SK-N-SH (cell line): Measurements from ENCODE around the gene UBE2D2. TPM values are rescaled to one million over a fixed set of nuclear protein-coding genes. Genes with fewer than 3 reads are reported as not detected.

Experiments
- CTCF ChIA-PET: fragments of 300-600, 350-600 bp; formaldehyde crosslinking; extraction: SDS; loops from one replicate; lab custom pipeline; 2021; lab: Yijun Ruan, JAX
- POLR2A ChIA-PET: fragments of 350-600 bp; sonication (Branson Sonifier 250); formaldehyde crosslinking; extraction: SDS; loops from one replicate; lab custom pipeline; 2020; ENCODE audit warnings: antibody characterized with exemption, inconsistent platforms; lab: Yijun Ruan, JAX
- DNase-seq: peaks from one replicate; pipeline ENCODE4 v3.0.0; 2012
- H2AFZ ChIP-seq: fragments of 200-600 bp; sonication (generic); 2 replicates; pipeline ENCODE4 v1.8.1; 2016; ENCODE audit warnings: antibody characterized with exemption, mild to moderate bottlenecking, low read depth
- H3F3A ChIP-seq: fragments of 200-600 bp; sonication (generic); replicated peaks from 2 replicates; pipeline ENCODE3; 2016; ENCODE audit warnings: antibody characterized with exemption, mild to moderate bottlenecking; ENCODE audit not compliant: insufficient read depth
- H3K27ac ChIP-seq, 2 experiments: fragments of 200-500 bp in 1 of 2; fragments of 200-600 bp in 1 of 2; sonication (Bioruptor generic) in 1 of 2; sonication (generic), shearing (Covaris generic) in 1 of 2; 2 replicates each; pipeline versions ENCODE4 v1.5.1 to v1.6.1; 2014 to 2016; ENCODE audit warnings: low read depth in 2 of 2, inconsistent platforms in 1 of 2, low read length in 1 of 2, mild to moderate bottlenecking in 1 of 2, mixed read lengths in 1 of 2
- H3K27me3 ChIP-seq: fragments of 200-600 bp; sonication (generic), shearing (Covaris generic); 2 replicates; pipeline ENCODE4 v1.6.1; 2016; ENCODE audit warnings: mixed run types; ENCODE audit not compliant: insufficient read depth
- H3K36me3 ChIP-seq, 2 experiments: fragments of 200-500 bp in 1 of 2; fragments of 200-600 bp in 1 of 2; sonication (Bioruptor generic) in 1 of 2; sonication (generic) in 1 of 2; replicated peaks in 1 of 2; 2 replicates each; pipeline versions ENCODE3 to v1.5.1; 2014 to 2016; ENCODE audit warnings: low read length in 1 of 2, mild to moderate bottlenecking in 1 of 2; ENCODE audit not compliant: insufficient read depth in 2 of 2, control insufficient read depth in 1 of 2
- H3K4me1 ChIP-seq, 2 experiments: fragments of 200-500 bp in 1 of 2; fragments of 200-600 bp in 1 of 2; sonication (Bioruptor generic) in 1 of 2; sonication (generic), shearing (Covaris generic) in 1 of 2; 2 replicates each; pipeline versions ENCODE4 v1.5.1 to v1.6.1; 2014 to 2016; ENCODE audit warnings: low read depth in 1 of 2, low read length in 1 of 2, mixed run types in 1 of 2; ENCODE audit not compliant: insufficient read depth in 2 of 2, control insufficient read depth in 1 of 2
- H3K4me2 ChIP-seq: fragments of 200-600 bp; sonication (generic), shearing (Covaris generic); 2 replicates; pipeline ENCODE4 v1.6.1; 2017; ENCODE audit warnings: mixed run types
- H3K4me3 ChIP-seq, 2 experiments: fragments of 200-500 bp in 1 of 2; fragments of 200-600 bp in 1 of 2; sonication (Bioruptor generic) in 1 of 2; sonication (generic), shearing (Covaris generic) in 1 of 2; 2 replicates each; pipeline versions ENCODE4 v1.5.1 to v1.8.1; 2014 to 2016; ENCODE audit warnings: low read depth in 2 of 2, inconsistent platforms in 1 of 2, low read length in 1 of 2, mild to moderate bottlenecking in 1 of 2, mixed read lengths in 1 of 2, moderate library complexity in 1 of 2
- H3K79me2 ChIP-seq: fragments of 200-600 bp; sonication (generic); 2 replicates; pipeline ENCODE4 v1.8.1; 2017; ENCODE audit warnings: mild to moderate bottlenecking; ENCODE audit not compliant: insufficient read depth
- H3K9ac ChIP-seq: fragments of 200-600 bp; sonication (generic); 2 replicates; pipeline ENCODE4 v1.6.1; 2017; ENCODE audit warnings: mixed run types
- H3K9me2 ChIP-seq: fragments of 200-600 bp; sonication (generic); 2 replicates; pipeline ENCODE4 v1.6.1; 2017; ENCODE audit warnings: mixed run types
- H3K9me3 ChIP-seq: fragments of 200-600 bp; sonication (generic); 2 replicates; pipeline ENCODE4 v1.6.1; 2017; ENCODE audit warnings: mixed run types, mild to moderate bottlenecking, moderate library complexity
- H4K20me1 ChIP-seq: fragments of 200-600 bp; sonication (generic); 2 replicates; pipeline ENCODE4 v1.6.1; 2017; ENCODE audit warnings: mild to moderate bottlenecking, mixed run types; ENCODE audit not compliant: insufficient read depth
- ELF1 ChIP-seq: IDR thresholded peaks from 2 replicates; pipeline ENCODE4 v1.4.0; 2012
- FOXM1 ChIP-seq: IDR thresholded peaks from 2 replicates; pipeline ENCODE4 v1.4.0; 2012; ENCODE audit warnings: low read depth, mild to moderate bottlenecking
- MXI1 ChIP-seq: IDR thresholded peaks from 2 replicates; pipeline ENCODE4 v1.6.1; 2012; ENCODE audit warnings: mild to moderate bottlenecking, low read depth, low read length, improper control_type of control experiment
- NRF1 ChIP-seq: IDR thresholded peaks from 2 replicates; pipeline ENCODE4 v1.6.1; 2012; ENCODE audit warnings: low read depth, mild to moderate bottlenecking, low read length
- RCOR1 ChIP-seq: fragments of 150-350 bp; IDR thresholded peaks from 2 replicates; pipeline ENCODE4 v1.6.1; 2017; ENCODE audit warnings: antibody characterized with exemption, low read length
- SIN3A ChIP-seq: IDR thresholded peaks from 2 replicates; pipeline ENCODE4 v1.6.1; 2012; ENCODE audit warnings: low read depth, mild to moderate bottlenecking, low read length, moderate library complexity, borderline replicate concordance
- TAF1 ChIP-seq: IDR thresholded peaks from 2 replicates; pipeline ENCODE4 v1.6.1; 2012; ENCODE audit warnings: low read depth, mild to moderate bottlenecking, low read length, moderate library complexity, borderline replicate concordance
- whole genome bisulfite sequencing: methylation state at CpG from one replicate; pipeline ENCODE4 v1.1.6; 2017; ENCODE audit warnings: low lambda C conversion rate; 5-methylcytosine and 5-hydroxymethylcytosine counted together
- polyA plus RNA-seq, 3 experiments: library from polyadenylated mRNA; depleted of rRNA; stranded (reverse); fragments of >200 nt; gene quantifications; 2 replicates each; pipeline ENCODE4 v1.2.3, GENCODE V29; 2012
- TF ChIP-seq, protein P1 (sequence below): fragments of 150-350 bp; IDR thresholded peaks from 2 replicates; pipeline ENCODE4 v1.6.1; 2016; ENCODE audit warnings: mild to moderate bottlenecking, low read depth, low read length
- TF ChIP-seq, protein P2 (sequence below): fragments of 150-350 bp; IDR thresholded peaks from 2 replicates; pipeline ENCODE4 v1.6.1; 2017; ENCODE audit warnings: antibody characterized with exemption, low read length, low read depth, borderline replicate concordance

UBE2D2 gene
- polyA plus RNA-seq, 1 of the 3 experiments (the other 2 are of a cell fraction) = 24.5 TPM

DNA sequence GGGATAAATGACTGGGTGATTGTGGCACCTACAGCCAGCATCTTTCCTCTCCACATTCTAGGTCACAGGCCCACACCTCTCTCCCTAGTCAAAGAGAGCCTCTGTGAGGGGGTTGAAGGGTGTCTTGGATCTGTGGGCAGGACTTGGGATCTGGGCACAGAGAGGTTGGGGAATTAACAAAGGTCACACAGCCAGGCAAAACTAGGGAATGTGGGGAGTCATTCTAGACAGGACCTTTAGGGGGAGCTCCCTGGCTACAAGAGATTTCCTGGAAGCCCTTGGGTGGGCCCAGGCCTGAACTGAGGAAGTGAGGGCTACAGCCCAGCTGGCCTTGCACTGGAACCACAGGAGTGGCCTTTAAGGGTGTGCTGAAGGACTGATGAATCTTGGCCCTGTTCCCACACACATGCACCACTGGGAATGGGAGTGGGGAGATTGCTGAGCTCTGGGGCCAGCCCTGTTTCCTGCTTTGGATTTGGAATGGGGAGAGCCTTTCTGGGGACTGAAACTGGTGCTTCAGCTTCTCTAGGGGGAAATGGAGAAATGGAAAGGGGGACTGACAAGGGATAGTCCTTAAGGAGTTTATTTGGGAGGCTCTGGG, 74.6 kb downstream of the UBE2D2 start (continued):
- TF ChIP-seq, protein P1, sequence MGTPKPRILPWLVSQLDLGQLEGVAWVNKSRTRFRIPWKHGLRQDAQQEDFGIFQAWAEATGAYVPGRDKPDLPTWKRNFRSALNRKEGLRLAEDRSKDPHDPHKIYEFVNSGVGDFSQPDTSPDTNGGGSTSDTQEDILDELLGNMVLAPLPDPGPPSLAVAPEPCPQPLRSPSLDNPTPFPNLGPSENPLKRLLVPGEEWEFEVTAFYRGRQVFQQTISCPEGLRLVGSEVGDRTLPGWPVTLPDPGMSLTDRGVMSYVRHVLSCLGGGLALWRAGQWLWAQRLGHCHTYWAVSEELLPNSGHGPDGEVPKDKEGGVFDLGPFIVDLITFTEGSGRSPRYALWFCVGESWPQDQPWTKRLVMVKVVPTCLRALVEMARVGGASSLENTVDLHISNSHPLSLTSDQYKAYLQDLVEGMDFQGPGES = no peak
- peak; percentile 71 for TF ChIP-seq MXI1
- no peak for TF ChIP-seq SIN3A
- TF ChIP-seq NRF1 = no peak
- no peak for TF ChIP-seq FOXM1
- peak; percentile 30; the same call in 1 of the 2 replicates for TF ChIP-seq ELF1
- 0 out of 2 replicates have a peak, but pooled peaks have one; percentile 18 for TF ChIP-seq TAF1

DNA sequence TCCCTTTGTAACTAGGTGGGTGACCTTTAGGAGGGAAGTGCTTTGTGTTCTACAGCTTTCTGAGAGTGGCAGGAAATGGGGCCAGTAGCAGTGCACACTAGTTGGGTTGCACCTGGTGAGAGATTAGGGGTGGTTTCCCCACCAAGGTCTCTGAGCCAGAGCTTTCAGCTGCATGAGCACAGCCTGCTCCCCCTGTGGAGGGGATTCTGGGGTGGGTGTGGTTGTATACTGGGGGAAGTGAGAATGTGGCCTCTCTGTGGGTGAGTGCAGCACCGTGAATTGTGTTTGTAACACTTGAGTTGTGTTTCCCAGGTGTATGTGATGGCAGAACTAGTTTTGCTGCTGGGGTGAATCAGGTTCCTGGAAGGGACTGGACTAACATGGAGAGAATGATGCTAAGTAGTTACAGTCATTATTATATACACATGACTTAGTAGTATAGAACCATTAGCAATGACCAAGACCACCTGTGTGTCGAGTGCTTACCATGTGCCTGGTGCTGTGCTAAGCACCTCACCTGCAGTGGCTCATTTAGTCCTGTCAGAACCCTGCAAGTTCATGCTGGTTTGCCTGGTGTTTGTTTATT, 75.2 kb downstream of the UBE2D2 start:
- Histone ChIP-seq H3K4me2 (peak overlapping the region; percentile 87), H3K4me1 (peaks cover 45 to 67% of the 10 kb centered on the region in 2 experiments), H3K27ac (peak overlapping the region; percentile 83 to 99), H3F3A (peaks cover 43% of the 10 kb centered on the region), H4K20me1 (peaks cover 2% of the 10 kb centered on the region), H3K9me3 (no peaks in the 10 kb centered on the region), H3K36me3 (peaks cover 0 to 6% of the 10 kb centered on the region in 2 experiments), H3K79me2 (peaks cover 28% of the 10 kb centered on the region; the same call in 1 of the 2 replicates), H3K27me3 (no peaks in the 10 kb centered on the region), H3K9me2 (no peaks in the 10 kb centered on the region), H3K9ac (no peak overlapping the region; the same call in 1 of the 2 replicates), H2AFZ (no peak overlapping the region), H3K4me3 (peak overlapping the region in 1 of 2 experiments; percentile 59; a peak in 1 of 4 replicates)
- ChIA-PET CTCF (interaction anchor here (0.6 to 22.4 kb wide), 26 partner anchors 9 to 227 kb away, joined by 3 to 627 read pairs (median 6); partner anchors contain the start of gene CXXC5), POLR2A (interaction anchor here (0.9 to 5.6 kb wide), 11 partner anchors 13 to 139 kb away, joined by 3 to 130 read pairs (median 4); partner anchors contain the start of genes CXXC5 and UBE2D2)
- DNase-seq = peak; percentile 16
- TF ChIP-seq RCOR1 (no peak), ELF1 (no peak)
- TF ChIP-seq, protein P2, sequence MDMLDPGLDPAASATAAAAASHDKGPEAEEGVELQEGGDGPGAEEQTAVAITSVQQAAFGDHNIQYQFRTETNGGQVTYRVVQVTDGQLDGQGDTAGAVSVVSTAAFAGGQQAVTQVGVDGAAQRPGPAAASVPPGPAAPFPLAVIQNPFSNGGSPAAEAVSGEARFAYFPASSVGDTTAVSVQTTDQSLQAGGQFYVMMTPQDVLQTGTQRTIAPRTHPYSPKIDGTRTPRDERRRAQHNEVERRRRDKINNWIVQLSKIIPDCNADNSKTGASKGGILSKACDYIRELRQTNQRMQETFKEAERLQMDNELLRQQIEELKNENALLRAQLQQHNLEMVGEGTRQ = 0 out of 2 replicates have a peak, but pooled peaks have one; percentile 0
- TF ChIP-seq, protein P1 = no peak
- 86% methylated on average over 2 of the region's 2 CpGs for WGBS
